PC-3 (cell line): Measurements from ENCODE around the gene ANO7. TPM values are rescaled to one million over a fixed set of nuclear protein-coding genes. Genes with fewer than 3 reads are reported as not detected.

ENCODE experiments used
- ATAC-seq: fragments of 200-7000 bp; cut with Tn5 transposase; 2 replicates; pipeline ENCODE4 v1.9.1; 2020; ENCODE audit warnings: mild to moderate bottlenecking, moderate library complexity
- BruUV-seq: library from RNA; stranded (reverse); fragments of 400-500 nt; replicated peaks from 2 replicates; lab custom pipeline; 2021; lab: Mats Ljungman, UMichigan
- CTCF ChIA-PET: fragments of 300-600 bp; sonication (Branson Sonifier 250); formaldehyde crosslinking; loops from one replicate; lab custom pipeline; 2022; ENCODE audit warnings: antibody characterized with exemption; lab: Charles Lee
- POLR2A ChIA-PET: fragments of 300-600 bp; sonication (Branson Sonifier 250); formaldehyde crosslinking; loops from one replicate; lab custom pipeline; 2022; ENCODE audit warnings: antibody characterized with exemption; ENCODE audit not compliant: unreplicated experiment; lab: Charles Lee
- DNase-seq: peaks from one replicate; pipeline ENCODE4 v3.0.0-alpha.2; 2015
- H2AFZ ChIP-seq: fragments of 300-600 bp; sonication (generic); 2 replicates; pipeline ENCODE4 v1.6.0; 2016; ENCODE audit warnings: antibody characterized with exemption, low read length
- H3F3A ChIP-seq: fragments of 300-600 bp; sonication (generic); one replicate; pipeline ENCODE4 v1.6.0; 2017; ENCODE audit warnings: antibody characterized with exemption, low read length, control low read depth, mild to moderate bottlenecking; ENCODE audit not compliant: unreplicated experiment
- H3K27ac ChIP-seq: fragments of 300-600 bp; sonication (generic); 2 replicates; pipeline ENCODE4 v1.5.1; 2016; ENCODE audit warnings: mild to moderate bottlenecking, low read length
- H3K27me3 ChIP-seq: fragments of 300-600 bp; sonication (generic); 2 replicates; pipeline ENCODE4 v1.6.1; 2016; ENCODE audit warnings: low read length, mixed read lengths
- H3K36me3 ChIP-seq: fragments of 300-600 bp; sonication (generic); 2 replicates; pipeline ENCODE4 v1.6.1; 2016; ENCODE audit warnings: low read depth, mixed run types, low read length, mixed read lengths
- H3K4me1 ChIP-seq: fragments of 300-600 bp; sonication (generic); 2 replicates; pipeline ENCODE4 v1.5.1; 2016; ENCODE audit warnings: low read length; ENCODE audit not compliant: insufficient read depth
- H3K4me2 ChIP-seq: fragments of 300-600 bp; sonication (generic); 2 replicates; pipeline ENCODE4 v1.6.0; 2016; ENCODE audit warnings: low read length
- H3K4me3 ChIP-seq: fragments of 300-600 bp; sonication (generic); 2 replicates; pipeline ENCODE4 v1.5.1; 2016; ENCODE audit warnings: mild to moderate bottlenecking, low read length, mixed read lengths
- H3K79me2 ChIP-seq: fragments of 300-600 bp; sonication (generic); 2 replicates; pipeline ENCODE4 v1.6.1; 2017; ENCODE audit warnings: low read length, mixed read lengths
- H3K9ac ChIP-seq: fragments of 300-600 bp; sonication (generic); 2 replicates; pipeline ENCODE4 v1.6.0; 2016; ENCODE audit warnings: mild to moderate bottlenecking, low read length
- H3K9me2 ChIP-seq: fragments of 300-600 bp; sonication (generic); replicated peaks from 2 replicates; pipeline ENCODE4 v1.6.1; 2016; ENCODE audit warnings: mixed run types, low read length, mixed read lengths
- H3K9me3 ChIP-seq: fragments of 300-600 bp; sonication (generic); 2 replicates; pipeline ENCODE4 v1.6.1; 2016; ENCODE audit warnings: low read length, mixed read lengths
- H4K20me1 ChIP-seq: fragments of 300-600 bp; sonication (generic); 2 replicates; pipeline ENCODE4 v1.6.1; 2016; ENCODE audit warnings: low read length, mixed read lengths
- CTCF ChIP-seq: fragments of 300-600 bp; sonication (generic); conservative IDR thresholded peaks from 2 replicates; pipeline ENCODE4 v1.5.1; 2017; ENCODE audit warnings: antibody characterized with exemption, low read depth, mild to moderate bottlenecking, low read length
- EZH2 ChIP-seq: fragments of 300-600 bp; sonication (generic); IDR thresholded peaks from one replicate; pipeline ENCODE4 v1.6.1; 2017; ENCODE audit warnings: antibody characterized with exemption, mild to moderate bottlenecking, low read length; ENCODE audit not compliant: unreplicated experiment
- EZH2phosphoT487 ChIP-seq: fragments of 300-600 bp; sonication (generic); IDR thresholded peaks from 2 replicates; pipeline ENCODE4 v1.6.1; 2018; ENCODE audit warnings: mild to moderate bottlenecking, antibody characterized with exemption, low read length, borderline replicate concordance
- intact Hi-C: fragments of 100-400 bp; cut with micrococcal nuclease; formaldehyde crosslinking; loops from 2 replicates; pipeline ENCODE4 v1.9.0; 2023
- total RNA-seq: library from RNA; depleted of rRNA; stranded (reverse); fragments of >200 nt; gene quantifications from 2 replicates; pipeline ENCODE4 v1.2.3, GENCODE V29; 2014; rRNA removed

The ANO7 gene
- total RNA-seq, 1 experiment from 2014 or later: 2.6 TPM

GRCh38 chr2:241273210-241274020 is 84.9 kb downstream of the ANO7 start:
- Histone ChIP-seq H3K36me3 (peaks cover 4% of the 10 kb centered on the region; the same call in 1 of the 2 replicates), H3F3A (no peaks in the 10 kb centered on the region), H3K9me2 (no peaks in the 10 kb centered on the region), H3K27me3 (no peaks in the 10 kb centered on the region), H3K4me3 (peak overlapping the region; percentile 71), H3K79me2 (peaks cover 94% of the 10 kb centered on the region), H3K4me2 (peak overlapping the region; percentile 79), H4K20me1 (peaks cover 31% of the 10 kb centered on the region), H3K9me3 (no peaks in the 10 kb centered on the region), H3K4me1 (peaks cover 25% of the 10 kb centered on the region), H3K27ac (no peak overlapping the region), H3K9ac (peak overlapping the region; percentile 52), H2AFZ (peak overlapping the region; percentile 59)
- POLR2A ChIA-PET: no interaction called here
- CTCF ChIA-PET: no interaction called here
- intact Hi-C loops: loop anchor here (2.0 kb wide), 1 partner anchor 41 kb away; the partner anchor contains the start of genes HDLBP and SEPTIN2
- no peak for TF ChIP-seq CTCF
- no peak for TF ChIP-seq EZH2
- TF ChIP-seq EZH2phosphoT487: no peak
- DNase-seq: no peak
- BruUV-seq: TSS peak; percentile 83
- no peak; the same call in 1 of the 2 replicates for ATAC-seq

GRCh38 chr2:241274127-241274526 is 85.7 kb downstream of the ANO7 start:
- Histone ChIP-seq H3K4me1 (peaks cover 25% of the 10 kb centered on the region), H3K79me2 (peaks cover 94% of the 10 kb centered on the region), H3K4me2 (no peak overlapping the region), H2AFZ (no peak overlapping the region), H3K9me3 (no peaks in the 10 kb centered on the region), H3K4me3 (no peak overlapping the region), H4K20me1 (peaks cover 24% of the 10 kb centered on the region), H3K27me3 (no peaks in the 10 kb centered on the region), H3K9me2 (no peaks in the 10 kb centered on the region), H3K36me3 (no peaks in the 10 kb centered on the region), H3K9ac (no peak overlapping the region), H3K27ac (no peak overlapping the region), H3F3A (no peaks in the 10 kb centered on the region)
- ChIA-PET POLR2A (no interaction called here), CTCF (no interaction called here)
- no TSS peak for BruUV-seq
- intact Hi-C loops: no loop called here
- TF ChIP-seq EZH2 (no peak), CTCF (no peak), EZH2phosphoT487 (no peak)
- no peak for DNase-seq
- ATAC-seq: no peak

Other genes starting within 250 kb of the ANO7 start
- 0.40 and 0.66 TPM in 2 replicates for gene SNED1, start 190.1 kb upstream of the ANO7 start, total RNA-seq
- 13.6 and 15.4 TPM in 2 replicates for gene MTERF4, start 86.4 kb upstream of the ANO7 start, total RNA-seq
- gene PASK, start 39.2 kb upstream of the ANO7 start, total RNA-seq: 3.1 and 4.1 TPM in 2 replicates
- gene PPP1R7, start 38.2 kb upstream of the ANO7 start, total RNA-seq: 16.6 and 21.4 TPM in 2 replicates
- 410 and 505 TPM in 2 replicates for gene HDLBP, start 127.0 kb downstream of the ANO7 start, total RNA-seq
- 185 and 207 TPM in 2 replicates for gene SEPTIN2, start 127.2 kb downstream of the ANO7 start, total RNA-seq
- 24.5 and 29.9 TPM in 2 replicates for gene FARP2, start 167.6 kb downstream of the ANO7 start, total RNA-seq